NCI-H2227 (cell line): ENCODE results near the gene ABCB9.
"Not testable (repeated sequence)": the region's sequence is repeated elsewhere in the genome, so short reads cannot be mapped to it uniquely, and the experiment has no call there.

Source experiments
- DNase-seq: peaks from one replicate; lab custom pipeline; 2025; ENCODE audit not compliant: unreplicated experiment; lab: John Stamatoyannopoulos, UW

ABCB9 gene

GRCh38 chr12:122965851-122966742, at the start of gene ABCB9:
TSS of gene ABCB9 (minus strand) at chr12:122966463. CDS start at chr12:122960235, 6,228 bp downstream.
- DNase-seq = peak; percentile 96

DNA sequence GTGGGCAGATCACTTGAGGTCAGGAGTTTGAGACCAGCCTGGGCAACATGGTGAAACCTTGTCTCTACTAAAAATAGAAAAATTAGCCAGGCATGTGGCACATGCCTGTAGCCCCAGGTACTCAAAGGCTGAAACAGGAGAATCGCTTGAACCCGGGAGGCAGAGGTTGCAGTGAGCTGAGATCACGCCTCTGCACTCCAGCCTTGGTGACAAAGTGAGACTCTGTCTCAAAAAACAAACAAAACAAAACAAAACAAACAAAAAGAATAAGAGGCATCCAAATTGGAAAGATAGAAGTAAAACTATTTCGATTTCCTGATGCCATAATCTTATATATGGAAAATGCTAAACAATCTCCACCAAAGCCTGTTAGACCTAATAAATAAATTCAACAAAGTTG, 48.2 kb upstream of the ABCB9 start:
- DNase-seq = not testable (repeated sequence)

DNA sequence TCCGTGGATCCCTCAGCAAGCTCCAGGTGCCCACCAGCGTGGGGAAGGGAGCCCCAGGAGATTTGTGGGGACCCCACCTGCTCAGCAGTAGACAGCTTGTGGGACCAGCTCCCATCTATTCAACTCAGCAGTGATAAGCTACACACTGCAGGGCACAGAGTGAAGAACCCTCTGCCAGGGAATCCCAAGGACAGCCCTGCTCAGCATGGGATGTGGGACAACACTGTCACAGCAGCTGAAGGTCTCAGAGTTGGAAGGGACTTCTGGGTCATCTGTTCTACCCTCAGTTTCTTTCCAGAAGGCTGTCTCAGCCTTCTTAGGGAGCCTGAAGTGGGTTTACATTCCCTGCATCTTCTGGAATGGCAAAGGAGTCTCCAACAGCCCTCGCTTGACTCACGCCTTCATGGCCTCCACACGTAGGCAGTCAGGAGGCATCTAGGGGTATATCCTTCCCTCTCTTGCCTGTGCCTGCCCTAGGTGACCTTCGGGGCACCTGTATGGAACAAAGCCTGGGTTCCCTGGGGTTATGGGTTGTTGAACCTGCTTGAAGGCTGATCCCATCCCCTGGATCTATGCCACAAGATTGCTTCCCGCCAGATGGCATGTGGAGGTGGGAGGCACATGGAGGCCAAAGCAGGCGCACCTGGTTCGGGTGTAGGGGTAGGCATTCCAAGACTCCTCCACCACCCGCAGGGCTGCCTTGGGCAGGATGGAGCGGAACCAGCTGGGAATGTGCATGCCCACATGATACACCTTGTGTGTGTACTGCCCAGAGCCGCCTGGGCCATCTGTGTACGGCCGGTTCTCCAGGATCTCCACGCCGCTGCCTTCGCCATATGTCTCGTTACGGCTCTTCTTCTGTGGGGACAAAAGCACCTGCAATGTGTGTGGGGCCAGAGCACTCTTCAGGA, 47.2 kb upstream of the ABCB9 start:
- DNase-seq = no peak

GRCh38 chr12:123011701-123012100, 45.4 kb upstream of the ABCB9 start:
- DNase-seq = no peak

GRCh38 chr12:123010681-123011080, 44.4 kb upstream of the ABCB9 start:
- no peak for DNase-seq

GRCh38 chr12:123010110-123010509, 43.8 kb upstream of the ABCB9 start:
- no peak for DNase-seq

DNA sequence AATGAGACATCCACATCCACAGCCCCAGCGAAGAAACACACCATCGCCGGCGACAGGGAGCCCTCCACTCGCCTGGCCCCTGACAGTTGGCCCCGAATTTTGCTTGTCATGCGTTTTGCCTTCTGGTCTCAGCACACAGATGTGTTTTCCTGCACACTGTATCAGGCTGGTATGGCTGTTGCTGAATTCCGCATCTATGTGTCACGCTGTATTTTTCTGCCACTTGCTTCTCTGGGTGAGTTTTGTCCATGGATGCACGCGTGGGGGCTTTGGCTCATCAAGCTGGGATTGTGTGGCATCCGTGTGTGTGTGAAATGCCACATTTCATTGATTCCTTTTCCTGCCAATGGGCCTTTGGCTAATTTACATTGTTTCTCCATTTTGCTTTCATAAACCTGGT, 40.7 kb upstream of the ABCB9 start:
- no peak for DNase-seq

DNA sequence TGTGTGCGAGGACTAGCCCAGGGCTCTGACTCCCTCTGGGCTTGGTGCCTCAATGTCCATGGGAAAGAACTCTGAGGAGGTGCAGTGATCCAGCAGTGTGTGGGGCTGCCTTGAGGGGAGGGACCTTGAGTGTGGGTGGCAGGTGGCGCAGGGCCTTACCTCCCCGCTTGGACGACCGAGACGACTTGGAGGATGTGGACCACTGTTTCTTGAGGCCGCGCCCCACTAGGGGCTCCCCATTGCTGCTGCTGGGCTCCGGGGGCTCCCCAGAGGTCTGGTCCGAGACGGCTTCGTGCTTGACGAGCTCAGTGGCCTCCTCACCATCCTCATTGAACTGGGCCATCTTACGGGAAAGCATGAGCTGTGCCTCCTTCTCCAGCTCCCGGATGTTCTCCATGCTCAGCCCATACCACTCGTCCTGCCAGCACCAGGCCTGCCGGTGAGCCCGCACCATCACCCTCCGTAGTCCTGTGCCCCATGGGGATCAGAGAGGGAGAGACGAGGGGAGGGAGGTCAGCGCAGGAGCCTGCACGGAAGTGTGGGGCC, 38.9 kb upstream of the ABCB9 start:
- no peak for DNase-seq

DNA sequence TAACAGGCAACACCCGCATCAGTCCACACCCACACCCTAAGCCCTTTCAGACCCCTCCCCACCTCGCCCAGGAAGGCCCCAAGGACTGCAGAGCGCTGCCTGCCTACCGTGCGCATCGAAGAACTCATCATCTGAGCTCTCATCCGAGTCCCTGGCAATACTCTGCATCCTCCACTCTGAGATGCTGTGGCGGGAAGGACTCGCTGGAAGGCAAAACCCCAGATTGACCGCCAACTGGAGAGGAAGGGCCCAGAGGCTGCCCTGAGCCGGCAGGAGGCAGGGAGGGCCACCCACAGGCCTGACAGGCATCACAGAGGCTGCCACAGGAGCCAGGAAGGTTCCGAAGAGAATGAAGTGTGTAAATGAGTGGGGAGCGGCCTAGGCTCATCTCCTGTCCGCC, 38.0 kb upstream of the ABCB9 start:
- DNase-seq = no peak

DNA sequence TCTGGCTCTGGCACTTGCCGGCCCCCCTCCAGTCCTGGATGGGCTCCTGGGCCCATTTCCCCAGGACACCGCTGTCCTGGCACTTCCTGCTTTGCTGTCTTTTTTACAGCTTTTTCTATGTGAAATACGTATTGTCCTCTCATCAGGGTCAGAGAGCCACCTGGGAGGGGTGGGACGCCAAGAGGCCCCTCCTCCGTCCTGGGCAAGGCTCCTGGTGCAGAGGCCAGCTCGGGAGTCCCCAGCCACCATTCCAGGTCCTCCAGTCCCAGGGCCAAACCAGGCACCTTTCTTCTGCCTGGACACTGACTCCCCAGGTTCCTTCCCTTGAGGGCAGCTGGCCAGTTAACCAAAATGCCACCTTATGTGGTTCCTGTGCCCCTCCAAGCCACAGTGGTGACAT, 37.0 kb upstream of the ABCB9 start:
- DNase-seq = no peak

DNA sequence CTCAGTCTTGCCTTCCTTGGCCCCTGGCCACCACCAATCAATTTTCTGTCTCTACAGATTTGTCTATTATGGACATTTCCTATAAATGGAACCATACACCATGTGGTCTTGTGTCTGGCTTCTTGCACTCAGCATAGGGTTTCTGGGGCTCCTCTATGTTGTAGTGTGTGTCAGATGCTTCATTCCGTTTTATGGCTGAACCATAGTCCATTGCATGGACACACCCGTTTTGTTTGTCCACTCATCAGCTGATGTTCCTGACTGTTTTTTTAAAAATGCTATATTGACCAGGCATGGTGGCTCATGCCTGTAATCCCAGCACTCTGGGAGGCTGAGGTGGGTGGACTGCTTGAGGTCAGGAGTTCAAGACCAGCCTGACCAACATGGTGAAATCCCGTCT, 35.2 kb upstream of the ABCB9 start:
- DNase-seq = no peak

GRCh38 chr12:123000578-123000977, 34.3 kb upstream of the ABCB9 start:
- no peak for DNase-seq

GRCh38 chr12:122999986-123000420, 33.7 kb upstream of the ABCB9 start:
- no peak for DNase-seq

- DNase-seq = no peak
Measured at GRCh38 chr12:122999196-122999946, 33.1 kb upstream of the ABCB9 start.

DNA sequence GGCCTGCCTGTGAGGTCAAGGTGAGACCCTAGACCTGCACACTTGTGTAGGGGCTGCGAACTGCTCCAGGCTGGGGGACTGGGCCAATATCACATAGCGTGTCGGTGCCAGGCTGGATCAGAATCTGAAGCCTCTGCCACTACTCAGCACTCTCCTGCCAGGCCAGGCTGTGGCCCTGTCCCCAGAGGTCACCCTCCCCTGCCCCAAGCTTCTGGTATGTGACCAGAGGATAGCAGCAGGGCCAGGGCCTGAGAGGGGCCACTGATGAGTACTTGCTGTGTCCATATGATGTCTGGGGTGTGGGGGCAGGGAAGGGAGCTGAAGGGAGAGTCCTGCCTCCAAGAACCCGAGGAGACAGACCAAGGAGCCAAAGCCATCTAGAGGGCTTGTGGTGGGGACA, 32.1 kb upstream of the ABCB9 start:
- no peak for DNase-seq

DNA sequence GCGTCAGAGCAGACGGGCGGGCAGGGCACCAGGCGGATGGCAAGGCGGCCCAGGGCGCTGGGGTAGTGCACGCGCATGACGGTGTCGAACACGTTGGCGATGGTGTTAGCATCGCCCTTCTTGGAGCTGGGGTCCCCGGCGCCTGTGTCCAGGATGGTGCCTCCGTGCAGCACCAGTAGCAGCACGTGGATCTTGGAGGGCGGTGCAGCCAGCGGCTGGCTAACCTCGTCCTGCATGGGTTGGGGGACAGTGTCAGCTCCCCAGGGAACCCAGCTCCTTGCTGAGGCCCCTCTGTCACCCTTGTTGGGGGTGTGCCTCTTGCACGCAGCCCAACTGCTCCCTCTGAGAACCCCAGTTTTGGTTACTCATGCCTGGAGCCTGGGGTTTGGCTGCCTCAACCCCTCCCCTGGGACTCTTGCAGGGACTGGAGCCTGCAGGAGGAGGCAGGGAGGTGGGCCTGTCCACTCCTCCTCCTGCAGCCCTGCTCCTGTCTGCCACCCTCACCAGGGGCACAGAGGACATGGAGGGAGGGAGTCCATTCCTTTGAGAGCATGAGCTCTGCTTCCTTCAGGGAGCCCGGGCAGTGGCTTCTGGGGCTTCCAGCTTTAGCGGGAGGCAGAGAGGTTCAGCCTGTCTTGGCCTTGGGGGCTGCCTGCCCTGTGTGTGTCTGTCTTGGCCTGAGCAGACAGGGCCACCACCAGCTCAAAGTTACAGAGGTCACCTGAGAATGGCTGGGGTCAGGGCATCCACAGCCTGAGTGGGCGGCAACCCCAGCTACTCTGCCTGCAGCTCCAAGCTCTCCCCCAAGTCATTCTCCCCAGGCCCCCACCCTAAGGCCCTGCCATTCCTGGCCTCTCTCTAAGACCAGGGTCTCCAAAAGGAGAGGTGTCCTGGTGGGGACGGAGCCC, 31.3 kb upstream of the ABCB9 start:
- DNase-seq = no peak

- DNase-seq = no peak
Measured at GRCh38 chr12:122996621-122997342, 30.5 kb upstream of the ABCB9 start.

DNA sequence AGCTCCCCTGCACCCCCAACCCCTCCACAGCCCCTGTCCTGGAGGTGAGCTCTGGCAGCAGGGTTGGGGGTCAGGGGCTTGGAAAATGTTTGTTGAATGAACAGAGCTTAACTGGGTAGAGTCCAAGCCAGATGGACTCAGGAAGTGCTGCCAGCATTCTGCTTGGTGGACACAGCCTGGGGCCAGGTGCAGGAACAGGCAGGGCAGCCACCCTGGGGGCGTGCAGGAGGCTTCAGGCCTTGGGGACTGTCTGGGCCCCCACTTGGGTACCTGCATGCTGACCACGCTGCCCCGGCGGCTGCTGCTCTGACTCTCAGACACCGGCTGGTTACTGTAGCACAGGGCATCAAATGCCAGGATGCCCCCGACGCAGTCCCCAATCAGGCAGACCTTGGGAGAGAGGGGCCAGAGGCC, 29.9 kb upstream of the ABCB9 start:
- no peak for DNase-seq

- DNase-seq = no peak
Measured at GRCh38 chr12:122995503-122996187, 29.4 kb upstream of the ABCB9 start.
